Kidney epithelial cell (primary cell): Measurements from ENCODE around the gene ZNF611. TPM values are rescaled to one million over a fixed set of nuclear protein-coding genes. Genes with fewer than 3 reads are reported as not detected.
"Not testable (repeated sequence)": the region's sequence is repeated elsewhere in the genome, so short reads cannot be mapped to it uniquely, and the experiment has no call there.

ENCODE experiments used
- DNase-seq: peaks from one replicate; pipeline ENCODE4 v3.0.0-alpha.2; 2010; ENCODE audit warnings: low read depth
- H3K27me3 ChIP-seq: 2 replicates; pipeline ENCODE4 v1.6.0; 2011; ENCODE audit warnings: low read length; ENCODE audit not compliant: control insufficient read depth, insufficient read depth
- H3K36me3 ChIP-seq: 2 replicates; pipeline ENCODE4 v1.5.1; 2011; ENCODE audit warnings: low read length; ENCODE audit not compliant: control insufficient read depth, insufficient read depth
- H3K4me3 ChIP-seq: 2 replicates; pipeline ENCODE4 v1.5.1; 2011; ENCODE audit warnings: low read depth, mild to moderate bottlenecking, control low read depth, low read length
- CTCF ChIP-seq: IDR thresholded peaks from 2 replicates; pipeline ENCODE4 v1.5.1; 2011; ENCODE audit warnings: mild to moderate bottlenecking, moderate library complexity, low read length, control low read depth, inconsistent platforms; ENCODE audit not compliant: insufficient read depth, poor library complexity, severe bottlenecking
- total RNA-seq: library from RNA; depleted of rRNA; stranded (reverse); fragments of >200 nt; gene quantifications from 2 replicates; pipeline ENCODE4 v1.2.3, GENCODE V29; 2015

Gene ZNF611
- total RNA-seq, 1 donor from 2014 or later, result 16.4 TPM

GRCh38 chr19:52743091-52743490 lies 8.2 kb upstream of the ZNF611 start:
- H3K27me3 ChIP-seq, result no peaks in the 10 kb centered on the region
- H3K4me3 ChIP-seq, result no peak overlapping the region
- DNase-seq, result no peak
- no peaks in the 10 kb centered on the region for H3K36me3 ChIP-seq
- no peak for TF ChIP-seq CTCF

GRCh38 chr19:52742516-52742915 lies 7.7 kb upstream of the ZNF611 start:
- Histone ChIP-seq H3K4me3 (no peak overlapping the region), H3K27me3 (no peaks in the 10 kb centered on the region), H3K36me3 (no peaks in the 10 kb centered on the region)
- no peak for TF ChIP-seq CTCF
- DNase-seq, result no peak

GRCh38 chr19:52741951-52742485 lies 7.2 kb upstream of the ZNF611 start:
- H3K27me3 ChIP-seq, result no peaks in the 10 kb centered on the region
- DNase-seq, result no peak
- no peak for TF ChIP-seq CTCF
- H3K36me3 ChIP-seq, result no peaks in the 10 kb centered on the region
- no peak overlapping the region for H3K4me3 ChIP-seq

- not testable (repeated sequence) for H3K36me3 ChIP-seq, H3K4me3 ChIP-seq, H3K27me3 ChIP-seq, DNase-seq
Observed at GRCh38 chr19:52741371-52741770, 6.5 kb upstream of the ZNF611 start.

- Histone ChIP-seq H3K27me3 (no peaks in the 10 kb centered on the region), H3K4me3 (no peak overlapping the region), H3K36me3 (no peaks in the 10 kb centered on the region)
- no peak for DNase-seq
- no peak for TF ChIP-seq CTCF
Observed at GRCh38 chr19:52739576-52739975, 4.7 kb upstream of the ZNF611 start.

- TF ChIP-seq CTCF, result no peak
- no peaks in the 10 kb centered on the region for H3K27me3 ChIP-seq
- no peak for DNase-seq
Observed at GRCh38 chr19:52735734-52736133, 890 bp upstream of the ZNF611 start.

More at GRCh38 chr19:52735734-52736133, 890 bp upstream of the ZNF611 start:
- H3K4me3 ChIP-seq, result no peak overlapping the region
- no peaks in the 10 kb centered on the region for H3K36me3 ChIP-seq
